IMR-90 (cell line): Measurements from ENCODE around the gene MKNK2. TPM values are rescaled to one million over a fixed set of nuclear protein-coding genes. Genes with fewer than 3 reads are reported as not detected.

Source experiments
- ATAC-seq: fragments of 200-7000 bp; cut with Tn5 transposase; 2 replicates; pipeline ENCODE4 v1.9.1; 2020; ENCODE audit warnings: low read depth, mild to moderate bottlenecking, moderate library complexity
- BruUV-seq: library from RNA; stranded (reverse); fragments of 400-500 nt; replicated peaks from 2 replicates; lab custom pipeline; 2021; lab: Mats Ljungman, UMichigan
- CTCF ChIA-PET: fragments of 300-600 bp; formaldehyde crosslinking; extraction: SDS; loops from one replicate; lab custom pipeline; 2021; ENCODE audit warnings: antibody characterized with exemption; lab: Yijun Ruan, JAX
- POLR2A ChIA-PET: fragments of 300-600 bp; sonication (Branson Sonifier 250); formaldehyde crosslinking; loops from one replicate; lab custom pipeline; 2022; ENCODE audit warnings: antibody characterized with exemption; ENCODE audit not compliant: unreplicated experiment; lab: Charles Lee
- DNase-seq: peaks from one replicate; pipeline ENCODE4 v3.0.0; 2013
- H2AFZ ChIP-seq: replicated peaks from 2 replicates; pipeline ENCODE3; 2013; ENCODE audit warnings: low read length, mild to moderate bottlenecking; ENCODE audit not compliant: poor library complexity
- H2AK5ac ChIP-seq: 2 replicates; pipeline ENCODE4 v1.6.1; 2013; ENCODE audit warnings: low read depth, low read length, inconsistent platforms
- H2AK9ac ChIP-seq: replicated peaks from 2 replicates; pipeline ENCODE3; 2013; ENCODE audit warnings: mild to moderate bottlenecking, low read depth, low read length, moderate library complexity; ENCODE audit not compliant: poor library complexity
- H2BK120ac ChIP-seq: 2 replicates; pipeline ENCODE4 v1.6.1; 2013; ENCODE audit warnings: low read depth, low read length, inconsistent platforms
- H2BK15ac ChIP-seq: 3 replicates; pipeline ENCODE4 v1.6.1; 2013; ENCODE audit warnings: low read depth, low read length, inconsistent platforms
- H2BK20ac ChIP-seq: 2 replicates; pipeline ENCODE4 v1.6.1; 2013; ENCODE audit warnings: low read depth, mild to moderate bottlenecking, inconsistent platforms, low read length, moderate library complexity
- H2BK5ac ChIP-seq: 2 replicates; pipeline ENCODE4 v1.6.1; 2013; ENCODE audit warnings: mild to moderate bottlenecking, low read depth, low read length, inconsistent platforms; ENCODE audit not compliant: poor library complexity, severe bottlenecking
- H3K14ac ChIP-seq: replicated peaks from 2 replicates; pipeline ENCODE4 v1.6.1; 2013; ENCODE audit warnings: low read depth, low read length, inconsistent platforms
- H3K18ac ChIP-seq: 2 replicates; pipeline ENCODE4 v1.6.1; 2013; ENCODE audit warnings: low read depth, low read length, control low read depth
- H3K23ac ChIP-seq: 2 replicates; pipeline ENCODE4 v1.6.1; 2013; ENCODE audit warnings: low read depth, low read length, inconsistent platforms
- H3K27ac ChIP-seq: 2 replicates; pipeline ENCODE4 v1.5.1; 2013; ENCODE audit warnings: mild to moderate bottlenecking, control low read depth, low read length; ENCODE audit not compliant: insufficient read depth
- H3K27me3 ChIP-seq: 2 replicates; pipeline ENCODE4 v1.6.1; 2013; ENCODE audit warnings: low read length; ENCODE audit not compliant: control insufficient read depth, insufficient read depth
- H3K36me3 ChIP-seq: 2 replicates; pipeline ENCODE4 v1.6.1; 2013; ENCODE audit warnings: low read length, mixed read lengths; ENCODE audit not compliant: control insufficient read depth, insufficient read depth
- H3K4ac ChIP-seq: 2 replicates; pipeline ENCODE4 v1.6.1; 2013; ENCODE audit warnings: low read depth, low read length, inconsistent platforms
- H3K4me1 ChIP-seq: 2 replicates; pipeline ENCODE4 v1.6.1; 2013; ENCODE audit warnings: low read length, mixed read lengths; ENCODE audit not compliant: control insufficient read depth, insufficient read depth
- H3K4me2 ChIP-seq: 2 replicates; pipeline ENCODE4 v1.6.1; 2013; ENCODE audit warnings: low read depth, mild to moderate bottlenecking, control low read depth, low read length, moderate library complexity
- H3K4me3 ChIP-seq: 2 replicates; pipeline ENCODE4 v1.5.1; 2013; ENCODE audit warnings: low read depth, mild to moderate bottlenecking, control low read depth, low read length, moderate library complexity; ENCODE audit not compliant: insufficient read depth
- H3K56ac ChIP-seq: 2 replicates; pipeline ENCODE4 v1.6.1; 2013; ENCODE audit warnings: low read length, inconsistent platforms; ENCODE audit not compliant: insufficient read depth; ENCODE audit errors: extremely low read depth
- H3K79me1 ChIP-seq, 2 experiments: 2 replicates each; pipeline ENCODE4 v1.6.1; 2013; ENCODE audit warnings: low read length in 2 of 2, inconsistent platforms in 1 of 2, low read depth in 1 of 2
- H3K9ac ChIP-seq: 2 replicates; pipeline ENCODE4 v1.6.1; 2013; ENCODE audit warnings: low read depth, low read length, control low read depth
- H3K9me1 ChIP-seq: 2 replicates; pipeline ENCODE4 v1.6.1; 2013; ENCODE audit warnings: low read length, inconsistent platforms; ENCODE audit not compliant: insufficient read depth
- H3K9me3 ChIP-seq: 2 replicates; pipeline ENCODE4 v1.6.1; 2013; ENCODE audit warnings: low read length; ENCODE audit not compliant: control insufficient read depth, insufficient read depth
- H4K20me1 ChIP-seq: 2 replicates; pipeline ENCODE4 v1.6.1; 2013; ENCODE audit warnings: low read length, inconsistent platforms; ENCODE audit not compliant: insufficient read depth
- H4K5ac ChIP-seq: 2 replicates; pipeline ENCODE4 v1.6.1; 2013; ENCODE audit warnings: mild to moderate bottlenecking, low read depth, low read length, control low read depth
- H4K8ac ChIP-seq, 2 experiments: 2 replicates each; pipeline ENCODE4 v1.6.1; 2013; ENCODE audit warnings: low read depth in 2 of 2, low read length in 2 of 2, control low read depth in 1 of 2, inconsistent platforms in 1 of 2
- H4K91ac ChIP-seq: 2 replicates; pipeline ENCODE4 v1.6.1; 2013; ENCODE audit warnings: low read depth, low read length, inconsistent platforms; ENCODE audit not compliant: insufficient read depth
- MAZ ChIP-seq: IDR thresholded peaks from 2 replicates; pipeline ENCODE4 v1.6.1; 2012; ENCODE audit warnings: low read depth, mild to moderate bottlenecking, low read length, improper control_type of control experiment, moderate library complexity, borderline replicate concordance
- WGBS, 2 experiments: methylation state at CpG; one replicate each; pipeline versions ENCODE4 v1.1.5 to v1.1.7; 2013; ENCODE audit warnings: missing lambda C conversion rate in 2 of 2; ENCODE audit not compliant: insufficient read length in 1 of 2; ENCODE audit errors: extremely low coverage in 2 of 2; 5-methylcytosine and 5-hydroxymethylcytosine counted together
- dilution Hi-C: fragments of 300-500 bp; cut with HindIII; formaldehyde crosslinking; loops from one replicate; pipeline ENCODE4 v1.14.3; 2018; ENCODE audit warnings: low sequenced_read_pairs; ENCODE audit not compliant: unreplicated experiment
- in situ Hi-C: fragments of 300-500 bp; cut with MboI; formaldehyde crosslinking; loops from 3 replicates; pipeline ENCODE4 v1.14.3; 2019; ENCODE audit warnings: low sequenced_read_pairs, inconsistent platforms, mixed read lengths
- intact Hi-C: fragments of 100-400 bp; cut with micrococcal nuclease; formaldehyde crosslinking; loops from 2 replicates; pipeline ENCODE4 v1.10.0; 2022
- polyA plus RNA-seq, 3 experiments: library from polyadenylated mRNA; depleted of rRNA; stranded (reverse); fragments of >200 nt; gene quantifications; 2 replicates each; pipeline ENCODE4 v1.2.3, GENCODE V29; 2012; ENCODE audit warnings: low replicate concordance in 1 of 3
- total RNA-seq: library from RNA; depleted of rRNA; stranded (reverse); fragments of >200 nt; gene quantifications from 2 replicates; pipeline ENCODE4 v1.2.3, GENCODE V29; 2012

Gene MKNK2
- total and polyA plus RNA-seq, 2 of the 4 experiments (the other 2 are of a cell fraction), result 21.9 to 31.8 TPM

DNA sequence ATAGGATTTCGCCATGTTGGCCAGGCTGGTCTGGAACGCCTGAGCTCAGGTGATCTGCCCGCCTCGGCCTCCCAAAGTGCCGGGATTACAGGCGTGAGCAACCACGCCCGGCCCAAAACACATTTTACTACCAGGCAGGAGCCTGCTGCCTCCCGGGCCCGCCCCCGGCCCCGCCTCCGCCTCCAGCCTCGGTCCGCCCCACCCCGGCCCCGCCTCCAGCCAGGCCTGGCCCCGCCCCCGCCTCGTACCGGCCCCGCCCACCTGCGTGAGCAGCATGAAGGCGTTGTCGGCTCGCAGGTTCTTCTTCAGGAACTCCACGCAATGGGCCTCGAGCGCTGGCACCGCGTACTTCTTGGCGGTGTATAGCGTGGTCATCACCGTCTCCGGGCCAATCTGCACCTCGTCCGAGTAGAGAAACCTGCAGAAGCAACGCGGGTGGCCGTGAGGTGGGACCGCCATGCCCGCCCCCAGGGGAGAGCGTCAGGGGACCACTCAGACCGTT, 58.2 kb downstream of the MKNK2 start:
- Histone ChIP-seq H2AK5ac (no peak overlapping the region), H3K9me1 (no peaks in the 10 kb centered on the region; the same call in 1 of the 2 replicates), H3K9me3 (no peaks in the 10 kb centered on the region), H3K56ac (no peak overlapping the region), H3K27me3 (no peaks in the 10 kb centered on the region), H4K91ac (no peak overlapping the region), H3K4ac (no peak overlapping the region), H2BK15ac (no peak overlapping the region), H4K5ac (no peak overlapping the region), H3K4me3 (no peak overlapping the region), H3K79me1 (peaks cover 4 to 12% of the 10 kb centered on the region in 2 experiments; a peak in 3 of 4 replicates), H3K23ac (no peak overlapping the region), H3K27ac (no peak overlapping the region), H2BK120ac (no peak overlapping the region), H3K36me3 (peaks cover 51% of the 10 kb centered on the region), H2AFZ (no peak overlapping the region), H3K9ac (no peak overlapping the region), H4K20me1 (peaks cover 7% of the 10 kb centered on the region), H2BK5ac (no peak overlapping the region), H3K4me1 (no peaks in the 10 kb centered on the region), H4K8ac (no peak overlapping the region), H2BK20ac (no peak overlapping the region), H3K18ac (no peak overlapping the region), H3K4me2 (no peak overlapping the region), H2AK9ac (no peak overlapping the region), H3K14ac (no peak overlapping the region)
- POLR2A ChIA-PET, result no interaction called here
- no TSS peak for BruUV-seq
- intact Hi-C loops, result no loop called here
- no peak for ATAC-seq
- dilution Hi-C loops, result no loop called here
- no peak for TF ChIP-seq MAZ
- WGBS, 2 experiments, result 92% methylated on average over 15 of the region's 44 CpGs; no CpG with 5 or more reads in 1 of the 2 experiments
- CTCF ChIA-PET, result no interaction called here
- in situ Hi-C loops, result no loop called here
- DNase-seq, result no peak
